Measurements from ENCODE around the gene KIAA0408.
"Not testable (repeated sequence)": the region's sequence is repeated elsewhere in the genome, so short reads cannot be mapped to it uniquely, and the experiment has no call there.

Gene KIAA0408

DNA sequence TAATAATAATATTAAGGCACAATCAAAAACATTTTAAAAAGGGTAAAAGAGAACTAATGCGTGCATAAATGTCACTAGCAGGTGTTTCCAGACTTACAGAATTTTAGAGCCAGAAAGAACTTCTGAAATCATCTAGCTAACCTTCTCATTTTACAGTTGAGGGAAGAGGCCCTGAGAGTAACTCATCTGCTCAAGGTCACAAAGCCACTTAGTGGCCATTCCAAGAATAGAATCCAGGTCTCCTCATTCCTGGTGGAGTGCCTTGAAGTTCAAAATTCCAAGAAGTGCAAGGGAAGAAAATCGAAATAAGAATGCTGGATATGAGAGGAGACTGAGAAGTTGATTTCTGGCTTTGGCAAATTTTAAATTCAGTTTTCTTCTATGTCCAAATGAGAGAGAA is 3.2 kb upstream of the KIAA0408 start:
- DNase-seq, result peak; percentile 18

DNA sequence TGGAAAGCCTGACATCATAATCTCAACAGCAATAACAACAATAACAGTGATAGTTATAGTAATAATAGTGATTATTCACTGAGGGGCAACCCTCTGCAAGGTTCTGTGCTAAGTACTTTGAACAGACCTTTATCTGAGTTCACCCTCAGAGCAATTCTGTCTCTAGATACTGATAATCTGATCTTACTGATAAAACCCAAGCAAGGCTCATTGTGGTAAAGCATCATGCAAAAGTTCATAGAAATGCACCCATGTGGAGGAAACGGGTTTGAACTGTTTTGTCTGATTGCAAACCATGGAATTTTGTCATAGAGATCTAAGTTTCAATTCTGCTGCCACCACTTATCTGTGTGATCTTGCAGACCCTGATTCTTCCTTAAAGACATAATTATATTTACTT is 1.3 kb upstream of the KIAA0408 start:
- no peak for DNase-seq

DNA sequence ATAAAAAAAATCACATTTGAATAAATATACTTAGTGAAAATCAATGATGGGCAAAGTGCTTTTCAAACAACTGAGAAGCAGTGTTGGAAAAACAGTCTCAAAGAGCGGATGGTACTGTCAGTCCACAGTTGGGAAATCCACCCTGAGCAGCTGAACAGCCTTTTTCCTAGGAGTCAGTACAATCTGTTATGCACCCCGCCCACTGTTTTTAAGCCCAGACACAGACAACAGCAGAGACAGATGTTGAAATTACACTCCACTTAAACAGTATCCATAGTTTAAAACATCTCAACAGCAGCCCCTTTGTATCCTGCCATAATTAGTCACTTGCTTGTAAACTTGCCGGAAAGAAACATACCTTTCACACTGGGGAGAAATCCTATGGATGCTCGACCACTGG is 372 bp downstream of the KIAA0408 start:
- DNase-seq, result peak; percentile 54

DNA sequence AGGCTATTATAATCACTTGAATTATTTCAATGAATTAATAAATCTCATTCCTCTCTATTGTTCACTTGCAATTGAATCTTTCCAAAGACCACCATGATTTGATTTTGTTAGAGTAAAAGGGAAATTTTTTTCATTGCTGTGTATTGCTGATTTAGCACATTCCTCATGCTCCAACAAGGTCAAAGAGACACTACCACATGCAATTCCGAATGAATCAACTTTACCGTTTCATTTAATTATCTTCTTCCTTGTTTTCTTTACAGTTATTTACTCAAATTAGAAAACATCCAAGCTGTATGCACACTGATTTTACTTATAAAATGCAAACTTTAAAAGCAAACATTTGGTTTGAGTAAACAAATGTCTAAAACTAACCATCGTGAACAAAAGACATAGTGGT is 967 bp downstream of the KIAA0408 start:
- DNase-seq, result no peak

DNA sequence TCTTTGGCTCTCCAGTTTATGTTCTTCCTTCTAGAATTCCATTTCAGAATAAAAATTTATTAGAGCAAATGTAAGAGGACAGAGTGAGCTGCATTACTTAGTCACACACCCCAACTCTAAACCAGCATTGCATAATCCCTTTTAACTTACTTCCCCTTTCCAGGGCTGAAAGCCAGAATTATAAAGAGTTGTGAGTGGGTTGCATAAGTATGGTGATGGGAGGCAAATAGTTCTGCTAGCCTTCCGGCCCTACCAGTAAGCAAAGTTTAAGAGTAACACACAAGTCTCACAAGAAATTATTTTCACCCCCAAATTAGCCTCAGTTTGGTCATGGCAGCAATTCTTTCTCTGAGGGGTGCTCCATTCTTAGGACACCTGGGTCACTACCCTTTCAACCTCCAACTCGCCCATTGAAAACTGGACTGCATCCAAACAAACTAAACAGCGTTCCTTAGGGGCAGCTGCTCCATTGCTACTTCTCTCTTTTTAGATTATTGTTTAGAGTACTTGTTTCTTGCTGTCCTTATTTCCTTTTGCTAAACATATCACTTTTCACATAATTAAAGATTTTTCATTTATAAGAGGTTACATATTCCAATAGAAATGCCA is 1.6 kb downstream of the KIAA0408 start:
- DNase-seq, result peak; percentile 83

DNA sequence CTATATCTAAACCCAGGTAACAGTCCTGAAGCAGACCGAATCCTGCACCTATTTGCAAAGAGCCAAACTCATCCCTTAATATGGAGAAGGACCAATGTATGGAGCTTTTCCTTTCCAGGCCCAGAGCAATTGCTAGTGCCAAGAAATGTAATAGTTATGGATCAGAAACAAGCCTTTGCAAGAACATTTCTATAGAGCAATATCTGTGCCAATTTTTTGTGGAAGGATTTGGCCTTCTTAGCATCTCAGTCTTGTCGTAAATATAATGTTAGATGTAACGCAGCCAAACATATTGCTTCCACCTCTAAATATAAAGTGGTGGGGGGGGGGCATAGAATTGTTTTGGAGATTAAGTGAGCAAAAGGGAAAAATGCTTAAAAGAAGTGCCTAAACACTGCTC is 2.7 kb downstream of the KIAA0408 start:
- no peak for DNase-seq

DNA sequence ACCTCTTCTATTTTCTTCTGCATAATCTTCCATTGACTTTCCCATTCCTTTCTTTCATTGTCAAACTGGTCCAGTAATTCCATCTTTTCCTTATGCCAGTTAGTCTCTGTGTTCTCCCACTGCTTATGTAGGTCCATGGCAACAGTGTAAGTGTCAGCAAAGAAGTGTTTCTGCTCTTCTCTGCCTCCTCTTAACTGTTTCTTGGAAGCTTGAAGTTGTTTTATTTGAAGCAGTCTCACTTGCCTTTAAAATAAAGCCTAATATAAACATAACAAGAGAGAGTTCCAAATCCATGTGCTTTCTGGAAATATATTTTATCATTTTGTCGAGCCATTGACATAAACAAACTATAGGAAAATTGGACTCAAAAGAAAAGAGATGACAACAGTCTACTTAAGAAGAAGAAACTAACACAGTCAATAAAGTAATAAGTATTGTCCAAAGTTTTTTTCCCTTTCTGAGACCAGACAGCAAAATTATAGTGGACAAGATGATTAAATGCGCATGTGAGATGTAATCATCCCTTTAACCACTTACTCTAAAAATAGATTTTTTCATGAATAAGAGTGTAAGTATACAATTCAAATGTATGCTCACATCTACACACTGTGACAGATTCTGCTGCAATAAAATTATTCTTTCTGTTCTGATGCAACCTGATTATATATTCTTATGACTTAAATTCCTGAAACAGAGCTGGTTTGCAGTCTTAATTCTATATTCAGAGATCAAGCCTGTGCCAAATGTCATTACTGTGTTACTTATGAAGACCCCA is 5.2 kb downstream of the KIAA0408 start:
- no peak for DNase-seq

DNA sequence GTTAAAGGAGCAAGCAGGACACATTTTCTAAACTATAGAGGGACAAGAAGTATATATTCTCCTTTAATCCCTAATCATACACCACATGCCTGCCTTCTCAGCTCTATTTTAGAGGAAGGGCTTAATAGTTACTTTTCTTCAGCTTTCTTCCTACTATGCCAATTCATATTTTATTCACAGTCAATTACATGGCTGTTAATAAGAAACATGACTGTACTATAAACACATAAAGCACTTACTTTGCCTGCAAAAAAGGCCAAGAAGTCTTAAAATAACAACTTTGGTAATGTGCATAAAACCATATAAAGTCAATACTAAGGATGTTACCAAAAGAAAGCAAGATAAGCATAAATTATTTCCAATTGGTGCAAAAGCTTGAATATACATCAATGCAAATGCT is 6.4 kb downstream of the KIAA0408 start:
- DNase-seq, result no peak

DNA sequence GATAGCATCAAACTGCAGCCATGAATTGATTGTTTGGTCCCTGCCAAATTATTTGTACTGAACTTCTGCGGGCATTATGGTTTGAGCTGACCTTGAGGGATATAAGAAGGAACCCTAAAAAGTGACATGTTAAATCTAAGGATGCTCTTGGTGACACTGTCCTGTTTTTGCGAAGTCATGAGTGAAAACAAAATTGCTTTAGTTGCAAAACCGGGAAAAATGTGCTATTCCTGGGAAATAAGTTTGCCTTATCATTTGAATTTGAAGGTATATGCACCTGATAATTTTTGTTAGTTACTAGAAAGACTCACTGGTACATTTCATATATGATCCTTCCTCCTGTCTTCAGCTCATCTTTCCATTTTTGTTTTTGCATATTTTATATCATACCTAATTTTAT is 7.8 kb downstream of the KIAA0408 start:
- no peak for DNase-seq

DNA sequence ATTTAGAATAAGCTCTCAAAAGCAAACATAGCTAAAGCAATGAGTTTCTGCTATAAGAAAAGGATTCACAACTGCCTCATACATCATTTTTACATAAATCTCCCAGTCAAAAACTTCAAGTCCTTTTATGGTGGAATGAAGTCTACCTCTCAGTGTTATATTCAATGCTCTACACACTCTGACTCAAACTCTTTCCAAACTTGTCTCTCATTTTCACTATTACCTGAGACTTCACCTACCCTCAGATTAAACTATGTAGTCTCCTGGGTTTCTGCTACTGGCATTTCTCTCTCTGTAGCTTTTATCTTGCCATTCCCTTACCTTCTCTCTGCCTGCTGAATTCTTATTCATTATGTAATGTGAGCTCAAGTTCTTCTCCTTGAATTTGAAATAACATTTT is 11.4 kb downstream of the KIAA0408 start:
- no peak for DNase-seq

DNA sequence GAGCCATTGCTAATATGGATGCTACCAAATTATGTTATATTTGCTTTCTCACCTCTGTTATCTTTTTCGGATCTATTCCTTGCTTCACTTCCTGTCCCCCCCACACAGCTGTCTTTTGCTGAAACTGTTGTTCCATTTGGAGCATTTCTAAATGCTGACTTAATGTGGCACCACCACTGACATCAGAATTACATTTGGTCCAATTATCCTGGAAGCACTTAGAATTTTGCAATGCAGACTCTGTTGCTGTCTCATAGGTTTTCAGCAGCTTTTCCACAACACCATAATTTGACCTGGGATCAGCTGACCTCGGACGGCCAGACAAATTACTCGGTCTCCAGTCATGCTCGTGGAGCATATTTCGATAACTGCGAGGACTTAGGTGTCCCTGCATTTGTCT is 12.8 kb downstream of the KIAA0408 start:
- no peak for DNase-seq

DNA sequence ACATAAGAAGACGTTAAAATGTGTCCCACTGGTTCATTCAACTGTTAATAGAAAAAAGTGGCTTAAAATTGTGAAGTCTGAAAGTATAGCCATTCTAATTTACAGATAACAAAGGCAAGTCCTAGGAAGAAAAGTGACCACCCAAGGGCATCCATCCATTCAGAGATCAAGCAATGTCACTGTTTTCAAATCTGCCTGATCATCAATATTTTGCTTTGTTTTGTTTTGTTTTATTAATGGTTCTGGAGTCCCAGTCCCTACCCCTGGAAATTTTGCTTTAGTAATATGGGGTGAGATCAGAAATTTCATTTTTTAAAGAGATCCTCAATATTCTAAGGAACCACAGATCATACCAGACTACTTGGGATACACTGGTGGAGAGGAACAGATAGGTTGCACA is 17.3 kb downstream of the KIAA0408 start:
- DNase-seq, result no peak

DNA sequence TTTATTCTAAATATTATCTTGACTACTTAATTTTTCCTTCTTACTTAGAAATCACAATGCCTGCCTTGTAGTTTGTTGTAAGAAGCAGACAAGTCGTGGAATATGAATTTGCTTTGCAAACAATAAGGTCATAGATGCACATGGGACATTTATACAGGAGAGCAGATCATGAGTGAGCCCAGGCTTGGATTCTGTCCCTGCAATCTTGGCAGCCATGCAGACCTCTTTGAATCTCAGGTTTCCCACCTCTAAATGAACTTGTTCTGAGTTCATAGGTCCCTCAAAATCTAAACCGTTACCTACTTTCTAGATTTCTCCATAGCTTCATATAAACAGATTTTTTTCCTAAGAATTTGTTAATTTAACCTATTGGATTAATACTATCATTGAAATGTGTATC is 19.5 kb downstream of the KIAA0408 start:
- DNase-seq, result no peak

DNA sequence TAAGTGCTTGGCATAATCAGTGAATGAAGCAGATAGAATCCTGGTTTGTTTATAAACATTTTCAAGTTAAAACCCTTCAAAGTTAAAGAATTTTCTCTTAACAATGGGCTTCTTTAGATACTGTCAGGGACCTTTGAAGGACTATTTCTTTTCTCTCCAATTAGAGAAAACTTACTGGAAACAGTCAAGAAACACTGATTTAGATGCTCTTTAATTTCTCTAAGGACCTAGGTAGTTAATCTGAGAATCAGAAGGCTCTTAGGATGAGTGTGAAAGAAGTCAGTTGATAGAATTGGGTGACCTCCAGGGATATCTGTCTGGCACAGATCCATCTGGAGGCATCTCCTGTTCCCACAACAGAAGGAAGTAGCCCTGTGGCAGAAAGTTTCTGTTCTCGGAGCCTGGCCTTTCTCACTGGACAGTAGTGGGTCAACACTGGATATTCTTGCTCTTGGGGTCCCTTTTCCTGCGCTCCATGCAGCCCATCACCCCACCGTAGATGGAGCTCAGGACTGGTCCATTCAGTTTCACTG is 22.5 kb downstream of the KIAA0408 start:
- DNase-seq, result no peak

DNA sequence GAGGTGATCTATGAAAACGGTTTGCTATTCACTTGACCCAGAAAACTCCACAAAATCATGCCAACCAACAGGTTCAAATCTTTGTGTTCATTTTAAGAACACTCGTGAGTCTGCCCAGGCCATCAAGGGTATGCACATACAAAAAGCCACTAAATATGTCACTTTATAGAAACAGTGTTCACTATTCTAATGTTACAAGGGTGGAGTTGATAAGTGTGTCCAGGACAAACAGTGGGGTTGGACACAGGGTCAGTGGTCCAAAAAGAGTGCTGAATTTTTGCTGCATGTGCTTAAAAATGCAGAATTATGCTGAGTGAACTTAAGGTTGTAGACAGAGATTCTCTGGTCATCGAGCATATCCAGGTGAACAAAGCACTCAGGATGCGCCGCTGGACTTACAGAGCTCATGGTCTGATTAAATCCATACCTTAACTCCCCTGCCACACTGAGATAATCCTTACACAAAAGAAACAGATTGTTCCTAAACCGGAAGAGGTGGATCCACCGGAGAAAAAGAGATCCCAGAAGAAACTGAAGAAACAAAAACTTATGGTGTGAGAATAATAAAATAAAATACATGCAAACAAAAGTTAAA is 23.5 kb downstream of the KIAA0408 start:
- DNase-seq, result no peak

DNA sequence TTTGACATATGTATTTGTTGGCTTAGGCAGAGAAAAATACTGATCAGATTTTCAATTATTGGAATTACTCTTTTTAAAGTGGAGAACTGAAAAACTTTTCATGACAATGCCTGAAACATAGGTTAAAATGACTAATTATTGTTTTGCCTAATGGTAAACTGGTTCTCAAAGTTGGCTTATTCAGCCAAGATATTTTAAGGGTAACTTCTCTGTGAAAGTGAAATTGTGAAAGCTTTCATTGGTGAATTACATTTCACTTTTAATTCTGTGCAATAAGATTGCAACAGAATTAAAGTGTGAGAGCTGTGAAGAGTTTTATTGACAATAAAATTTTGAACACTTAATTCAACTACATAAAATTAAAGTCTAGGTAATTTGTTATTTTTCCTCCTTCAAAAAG is 24.5 kb downstream of the KIAA0408 start:
- no peak for DNase-seq

DNA sequence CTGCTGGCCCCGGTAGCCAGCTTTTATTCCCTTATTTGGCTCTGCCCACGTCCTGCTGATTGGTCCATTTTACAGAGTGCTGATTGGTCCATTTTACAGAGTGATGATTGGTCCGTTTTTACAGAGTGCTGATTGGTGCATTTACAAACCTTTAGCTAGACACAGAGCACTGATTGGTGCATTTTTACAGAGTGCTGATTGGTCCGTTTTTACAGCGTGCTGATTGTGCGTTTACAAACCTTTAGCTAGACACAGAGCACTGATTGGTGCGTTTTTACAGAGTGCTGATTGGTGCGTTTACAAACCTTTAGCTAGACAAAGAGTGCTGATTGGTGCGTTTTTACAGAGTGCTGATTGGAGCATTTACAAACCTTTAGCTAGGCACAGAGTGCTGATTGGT is 30.6 kb downstream of the KIAA0408 start:
- DNase-seq, result not testable (repeated sequence)

DNA sequence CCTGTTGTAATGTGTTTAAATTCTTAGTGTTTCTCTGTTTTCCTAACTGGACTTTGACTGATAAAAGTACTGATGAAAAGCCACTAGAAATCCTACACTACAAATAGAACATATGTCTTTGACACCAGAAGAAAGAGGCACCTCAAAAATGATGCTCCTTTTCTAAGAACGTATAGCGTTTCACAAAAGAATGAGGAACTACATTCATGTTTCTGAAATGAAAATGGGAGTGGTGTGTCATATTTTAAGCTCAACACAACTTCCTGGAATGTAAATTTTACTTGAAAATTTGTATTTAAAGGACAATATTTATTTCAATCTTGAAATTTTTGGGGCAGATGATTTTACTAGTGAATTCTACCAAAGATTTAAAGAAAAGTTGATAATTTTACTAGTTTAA is 35.3 kb downstream of the KIAA0408 start:
- DNase-seq, result no peak

DNA sequence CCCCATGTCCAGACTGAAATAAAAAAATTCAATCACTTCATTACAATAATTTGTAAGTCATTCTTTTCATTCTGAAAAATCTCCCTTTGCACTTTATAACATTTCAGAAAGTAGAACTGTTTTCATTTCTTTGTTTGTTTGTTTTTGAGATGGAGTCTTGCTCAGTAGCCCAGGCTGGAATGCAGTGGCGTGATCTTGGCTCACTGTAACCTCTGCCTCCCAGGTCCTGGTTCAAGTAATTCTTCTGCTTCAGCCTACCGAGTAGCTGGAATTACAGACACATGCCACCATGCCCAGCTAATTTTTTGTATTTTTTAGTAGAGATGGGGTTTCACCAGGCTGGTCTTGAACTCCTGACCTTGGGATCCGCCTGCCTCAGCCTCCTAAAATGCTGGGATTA is 38.0 kb downstream of the KIAA0408 start:
- DNase-seq, result peak; percentile 24

DNA sequence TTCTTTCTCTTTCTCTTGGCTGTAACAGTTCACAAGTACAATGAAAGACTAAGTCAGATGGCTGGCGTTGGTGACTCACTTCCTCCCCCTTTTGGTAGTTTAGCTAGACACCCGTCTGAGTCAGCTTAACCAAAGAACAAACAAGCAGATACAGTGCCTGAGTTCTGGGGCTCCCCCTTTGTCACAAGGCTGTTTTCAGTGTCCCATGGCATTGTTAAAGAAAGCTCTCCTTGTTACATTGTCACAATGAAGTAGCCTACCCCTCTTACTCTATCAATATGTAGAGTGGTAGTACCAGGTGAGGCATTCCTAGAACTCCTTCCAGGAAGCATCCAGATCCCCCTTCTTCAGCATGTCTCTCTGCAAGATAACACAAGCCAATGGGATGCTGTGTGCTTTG is 38.6 kb downstream of the KIAA0408 start:
- peak; percentile 92 for DNase-seq

DNA sequence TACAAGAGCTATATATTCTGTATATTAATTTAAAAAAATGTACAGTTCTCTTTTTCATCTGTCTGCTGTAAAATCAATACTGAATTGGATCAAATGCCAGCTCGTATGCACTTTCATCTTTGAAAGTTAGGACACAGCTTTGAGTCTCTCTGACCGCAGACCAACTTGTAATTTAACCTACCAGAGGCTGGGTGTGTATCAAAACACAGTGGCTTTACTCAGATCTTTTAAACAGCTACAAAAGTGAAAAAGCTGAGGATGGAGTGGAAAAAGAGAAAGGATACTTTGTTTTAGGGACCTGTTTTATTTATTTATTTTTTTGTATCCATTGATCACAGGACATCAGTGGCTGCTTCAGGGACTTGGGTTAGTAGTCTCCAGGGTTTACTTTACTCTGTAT is 44.1 kb downstream of the KIAA0408 start:
- DNase-seq, result no peak

DNA sequence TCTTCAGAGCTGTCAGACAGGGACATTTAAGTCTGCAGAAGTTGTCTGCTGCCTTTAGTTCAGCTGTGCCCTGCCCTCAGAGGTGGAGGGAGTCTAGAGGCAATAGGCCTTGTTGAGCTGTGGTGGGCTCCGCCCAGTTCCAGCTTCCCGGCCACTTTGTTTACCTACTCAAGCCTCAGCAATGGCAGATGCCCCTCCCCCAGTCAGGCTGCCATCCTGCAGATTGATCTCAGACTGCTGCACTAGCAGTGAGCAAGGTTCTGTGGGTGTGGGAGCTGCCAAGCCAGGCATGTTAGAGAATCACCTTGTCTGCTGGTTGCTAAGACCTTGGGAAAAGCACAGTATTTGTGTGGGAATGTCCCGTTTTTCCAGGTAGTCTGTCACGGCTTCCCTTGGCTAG is 46.1 kb downstream of the KIAA0408 start:
- not testable (repeated sequence) for DNase-seq

DNA sequence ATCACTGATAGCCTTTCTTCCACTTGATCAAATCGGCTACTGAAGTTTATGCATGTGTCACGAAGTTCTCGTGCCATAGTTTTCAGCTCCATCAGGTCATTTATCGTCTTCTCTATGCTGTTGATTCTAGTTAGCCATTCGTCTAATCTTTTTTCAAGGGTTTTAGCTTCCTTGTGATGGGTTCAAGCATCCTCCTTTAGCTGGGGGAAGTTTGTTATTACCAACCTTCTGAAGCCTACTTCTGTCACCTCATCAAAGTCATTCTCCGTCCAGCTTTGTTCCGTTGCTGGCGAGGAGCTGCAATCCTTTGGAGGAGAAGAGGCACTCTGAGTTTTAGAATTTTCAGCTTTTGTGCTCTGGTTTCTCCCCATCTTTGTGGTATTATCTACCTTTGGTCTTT is 47.2 kb downstream of the KIAA0408 start:
- DNase-seq, result not testable (repeated sequence)

Data from HCEC 1CT (cell line).